OCI-LY3 (cell line): ENCODE results near the gene UNC45A.

Experiments used
- CTCF ChIP-seq: fragments of 200-600, 300-600 bp; sonication (generic); IDR thresholded peaks from 2 replicates; pipeline ENCODE4 v1.5.1; 2014; ENCODE audit warnings: antibody characterized with exemption, low read length, low read depth
- EZH2phosphoT487 ChIP-seq: fragments of 200-600 bp; shearing (Covaris generic); IDR thresholded peaks from 2 replicates; pipeline ENCODE4 v1.6.1; 2018; ENCODE audit warnings: antibody characterized with exemption, mixed run types, low read depth

GRCh38 chr15:90917569-90917968 lies 17.5 kb upstream of the UNC45A start:
- TF ChIP-seq CTCF (no peak), EZH2phosphoT487 (no peak)
